Smooth muscle cell (in vitro differentiated cells): ENCODE results near the gene APOD. TPM values are rescaled to one million over a fixed set of nuclear protein-coding genes. Genes with fewer than 3 reads are reported as not detected.

Source experiments
- DNase-seq: peaks from one replicate; lab custom pipeline; 2025; ENCODE audit not compliant: unreplicated experiment; lab: John Stamatoyannopoulos, UW
- H2AFZ ChIP-seq: fragments of 200-600 bp; sonication (generic); 2 replicates; pipeline ENCODE4 v1.6.0; 2016; ENCODE audit warnings: antibody characterized with exemption, low read depth, mild to moderate bottlenecking
- H3F3A ChIP-seq: fragments of 200-600 bp; sonication (generic); 2 replicates; pipeline ENCODE4 v1.6.0; 2017; ENCODE audit warnings: antibody characterized with exemption, low read depth
- H3K27ac ChIP-seq: fragments of 200-600 bp; sonication (generic); 2 replicates; pipeline ENCODE4 v1.5.1; 2016; ENCODE audit warnings: low read depth, mild to moderate bottlenecking
- H3K27me3 ChIP-seq: fragments of 200-600 bp; sonication (generic); 2 replicates; pipeline ENCODE4 v1.6.1; 2016; ENCODE audit warnings: low read depth, mild to moderate bottlenecking
- H3K36me3 ChIP-seq: fragments of 200-600 bp; sonication (generic); 2 replicates; pipeline ENCODE4 v1.5.1; 2016; ENCODE audit warnings: low read depth
- H3K4me1 ChIP-seq: fragments of 200-600 bp; sonication (generic); 2 replicates; pipeline ENCODE4 v1.5.1; 2016; ENCODE audit warnings: low read depth
- H3K4me2 ChIP-seq: fragments of 200-600 bp; sonication (generic); 2 replicates; pipeline ENCODE4 v1.6.0; 2016; ENCODE audit warnings: mild to moderate bottlenecking
- H3K4me3 ChIP-seq: fragments of 200-600 bp; sonication (generic); 2 replicates; pipeline ENCODE4 v1.5.1; 2016; ENCODE audit warnings: mild to moderate bottlenecking
- H3K79me2 ChIP-seq: fragments of 200-600 bp; sonication (generic); 2 replicates; pipeline ENCODE4 v1.6.0; 2016; ENCODE audit warnings: low read depth, mild to moderate bottlenecking
- H3K9ac ChIP-seq: fragments of 200-600 bp; sonication (generic); 2 replicates; pipeline ENCODE4 v1.6.0; 2016; ENCODE audit warnings: low read depth
- H3K9me3 ChIP-seq: fragments of 200-600 bp; sonication (generic); replicated peaks from 2 replicates; pipeline ENCODE4 v1.5.1; 2016; ENCODE audit warnings: low read depth
- H4K20me1 ChIP-seq: fragments of 200-600 bp; sonication (generic); 2 replicates; pipeline ENCODE4 v1.6.0; 2016; ENCODE audit warnings: low read depth
- WGBS: methylation state at CpG from one replicate; pipeline ENCODE4 v1.1.7; 2016; ENCODE audit warnings: low lambda C conversion rate; 5-methylcytosine and 5-hydroxymethylcytosine counted together
- polyA plus RNA-seq: library from polyadenylated mRNA; unstranded; fragments of >200 nt; fragmentation: Nextera tagmentation; extraction: Ambion mirVana; gene quantifications from 2 replicates; pipeline ENCODE4 v1.2.1, GENCODE V29; 2016
- total RNA-seq: library from RNA; depleted of rRNA; stranded (reverse); fragments of >200 nt; gene quantifications from 2 replicates; pipeline ENCODE4 v1.2.3, GENCODE V29; 2014
- TF ChIP-seq, protein P1 (sequence below): fragments of 200-600 bp; sonication (generic); IDR thresholded peaks from 2 replicates; pipeline ENCODE4 v1.5.1; 2017; ENCODE audit warnings: borderline replicate concordance, mild to moderate bottlenecking, antibody characterized with exemption; ENCODE audit not compliant: insufficient read depth, poor library complexity, severe bottlenecking

The APOD gene
- total and polyA plus RNA-seq, 2 experiments from 2014 or later: 0.39 to 2.2 TPM

DNA sequence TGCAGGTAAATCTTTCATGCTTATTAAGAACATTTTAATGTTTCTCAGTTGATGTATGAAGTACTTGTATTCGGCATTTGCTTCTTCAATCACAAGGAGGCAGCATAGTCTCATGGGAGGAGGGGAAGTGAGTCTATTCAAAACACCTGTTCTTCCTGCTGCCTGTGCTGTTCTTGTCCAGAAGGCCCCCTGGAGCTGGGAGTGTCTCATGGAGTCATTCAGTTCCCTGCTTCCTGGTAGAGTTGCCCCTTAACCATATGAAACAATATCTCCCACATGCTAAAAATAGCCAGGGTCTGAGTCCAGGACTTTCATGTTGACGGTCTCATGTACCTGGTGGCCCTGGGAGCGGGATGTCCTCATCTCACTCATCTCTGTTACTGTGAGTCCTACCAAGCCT lies 25.1 kb downstream of the APOD start:
- H3K27me3 ChIP-seq: no peaks in the 10 kb centered on the region
- H4K20me1 ChIP-seq: no peaks in the 10 kb centered on the region
- H3K36me3 ChIP-seq: no peaks in the 10 kb centered on the region
- no peak for DNase-seq
- no peak overlapping the region for H3K4me3 ChIP-seq
- no peaks in the 10 kb centered on the region for H3F3A ChIP-seq
- H3K4me1 ChIP-seq: no peaks in the 10 kb centered on the region
- H3K9ac ChIP-seq: no peak overlapping the region
- H3K79me2 ChIP-seq: no peaks in the 10 kb centered on the region
- no peak overlapping the region for H3K27ac ChIP-seq
- TF ChIP-seq, protein P1, sequence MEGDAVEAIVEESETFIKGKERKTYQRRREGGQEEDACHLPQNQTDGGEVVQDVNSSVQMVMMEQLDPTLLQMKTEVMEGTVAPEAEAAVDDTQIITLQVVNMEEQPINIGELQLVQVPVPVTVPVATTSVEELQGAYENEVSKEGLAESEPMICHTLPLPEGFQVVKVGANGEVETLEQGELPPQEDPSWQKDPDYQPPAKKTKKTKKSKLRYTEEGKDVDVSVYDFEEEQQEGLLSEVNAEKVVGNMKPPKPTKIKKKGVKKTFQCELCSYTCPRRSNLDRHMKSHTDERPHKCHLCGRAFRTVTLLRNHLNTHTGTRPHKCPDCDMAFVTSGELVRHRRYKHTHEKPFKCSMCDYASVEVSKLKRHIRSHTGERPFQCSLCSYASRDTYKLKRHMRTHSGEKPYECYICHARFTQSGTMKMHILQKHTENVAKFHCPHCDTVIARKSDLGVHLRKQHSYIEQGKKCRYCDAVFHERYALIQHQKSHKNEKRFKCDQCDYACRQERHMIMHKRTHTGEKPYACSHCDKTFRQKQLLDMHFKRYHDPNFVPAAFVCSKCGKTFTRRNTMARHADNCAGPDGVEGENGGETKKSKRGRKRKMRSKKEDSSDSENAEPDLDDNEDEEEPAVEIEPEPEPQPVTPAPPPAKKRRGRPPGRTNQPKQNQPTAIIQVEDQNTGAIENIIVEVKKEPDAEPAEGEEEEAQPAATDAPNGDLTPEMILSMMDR: peak; percentile 3
- 89% methylated on average over 3 of the region's 3 CpGs for WGBS
- H3K9me3 ChIP-seq: no peaks in the 10 kb centered on the region
- no peak overlapping the region for H3K4me2 ChIP-seq
- H2AFZ ChIP-seq: no peak overlapping the region

DNA sequence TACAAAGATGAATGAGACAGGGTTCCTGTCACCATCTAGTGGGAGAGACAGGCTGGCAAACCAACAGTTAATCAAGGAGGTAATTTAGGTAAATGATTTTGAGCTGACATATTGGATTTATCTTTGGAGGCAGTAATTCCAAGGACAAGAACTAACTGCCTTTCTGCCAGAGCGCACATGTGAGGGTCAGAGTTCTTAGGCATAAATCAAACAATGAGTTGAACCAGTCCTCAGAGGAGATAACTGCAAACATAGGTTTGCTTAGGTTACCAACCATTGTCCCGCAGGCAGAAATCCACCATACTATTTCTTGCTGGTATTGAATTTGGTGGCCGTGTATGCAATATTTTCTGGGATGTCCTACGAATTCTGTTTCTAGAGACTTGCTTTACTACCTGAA lies 26.4 kb downstream of the APOD start:
- WGBS: 75% methylated on average over 4 of the region's 4 CpGs

DNA sequence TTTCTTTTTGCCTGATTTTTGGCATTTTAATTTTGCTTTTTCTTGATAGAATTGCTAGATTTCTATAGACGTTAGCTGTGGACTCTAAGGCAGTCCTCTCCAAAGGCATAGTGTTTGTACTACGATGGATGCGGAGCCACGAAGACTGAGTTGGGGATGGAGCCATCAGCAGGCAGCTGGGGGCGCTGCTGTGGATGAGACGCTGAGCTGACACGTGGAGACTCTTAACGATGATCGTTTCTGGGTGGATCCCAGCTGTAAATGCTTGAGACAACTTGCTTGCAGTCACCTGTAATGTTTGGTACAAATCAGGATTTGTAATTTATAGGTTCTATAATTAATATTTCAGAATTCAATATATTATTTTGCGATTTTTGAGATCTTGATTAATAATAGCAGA lies 27.4 kb downstream of the APOD start:
- no peak overlapping the region for H3K9ac ChIP-seq
- no peak overlapping the region for H3K27ac ChIP-seq
- no peaks in the 10 kb centered on the region for H4K20me1 ChIP-seq
- H3K9me3 ChIP-seq: no peaks in the 10 kb centered on the region
- no peaks in the 10 kb centered on the region for H3K4me1 ChIP-seq
- no peak for DNase-seq
- no peaks in the 10 kb centered on the region for H3K79me2 ChIP-seq
- H2AFZ ChIP-seq: no peak overlapping the region
- no peaks in the 10 kb centered on the region for H3F3A ChIP-seq
- H3K4me3 ChIP-seq: no peak overlapping the region
- no peaks in the 10 kb centered on the region for H3K36me3 ChIP-seq
- 54% methylated on average over 10 of the region's 10 CpGs for WGBS
- H3K27me3 ChIP-seq: no peaks in the 10 kb centered on the region
- no peak overlapping the region for H3K4me2 ChIP-seq
- TF ChIP-seq, protein P1: peak; percentile 7

More for the DNA sequence above, 26.4 kb downstream of the APOD start:
- Histone ChIP-seq H3K79me2 (no peaks in the 10 kb centered on the region), H3K27me3 (no peaks in the 10 kb centered on the region), H3K4me2 (no peak overlapping the region), H4K20me1 (no peaks in the 10 kb centered on the region), H3F3A (no peaks in the 10 kb centered on the region), H2AFZ (no peak overlapping the region), H3K4me3 (no peak overlapping the region), H3K27ac (no peak overlapping the region), H3K9me3 (no peaks in the 10 kb centered on the region), H3K9ac (no peak overlapping the region), H3K36me3 (no peaks in the 10 kb centered on the region), H3K4me1 (no peaks in the 10 kb centered on the region)
- TF ChIP-seq, protein P1: no peak
- DNase-seq: no peak

DNA sequence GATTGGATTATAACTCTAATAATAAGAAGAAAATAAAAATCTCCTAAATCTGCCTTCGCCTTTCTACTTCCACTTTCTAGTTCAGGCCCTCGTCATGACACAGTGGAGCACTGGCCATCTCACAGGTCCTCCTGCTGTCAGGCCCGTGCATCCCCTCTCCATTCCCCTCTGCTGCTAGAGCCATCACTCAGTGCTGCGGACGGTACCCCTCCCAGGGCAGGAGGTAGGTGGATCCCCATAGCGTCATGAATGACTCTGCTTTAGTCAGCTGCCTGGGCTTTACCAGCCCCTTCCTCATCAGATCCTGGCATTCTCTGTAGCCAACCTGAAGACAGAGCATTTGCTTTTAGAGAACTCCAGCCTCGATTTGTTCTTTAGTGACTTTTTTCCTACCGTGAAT lies 28.6 kb downstream of the APOD start:
- Histone ChIP-seq H3K36me3 (no peaks in the 10 kb centered on the region), H2AFZ (no peak overlapping the region), H3K4me1 (no peaks in the 10 kb centered on the region), H3K27ac (no peak overlapping the region), H4K20me1 (no peaks in the 10 kb centered on the region), H3K9ac (no peak overlapping the region), H3K4me3 (no peak overlapping the region), H3K79me2 (no peaks in the 10 kb centered on the region), H3F3A (no peaks in the 10 kb centered on the region), H3K9me3 (no peaks in the 10 kb centered on the region), H3K27me3 (no peaks in the 10 kb centered on the region), H3K4me2 (no peak overlapping the region)
- WGBS: 80% methylated on average over 8 of the region's 8 CpGs
- DNase-seq: no peak
- TF ChIP-seq, protein P1: no peak
